Cardiac muscle cell (in vitro differentiated cells and primary cell): ENCODE results near the gene PRR19. TPM values are rescaled to one million over a fixed set of nuclear protein-coding genes. Genes with fewer than 3 reads are reported as not detected.

ENCODE experiments used
- DNase-seq, 2 donors: peaks; one replicate each; pipeline versions ENCODE4 v3.0.0 to v3.0.0-alpha.2; 2010 to 2017; ENCODE audit warnings: low read depth in 1 of 2, low spot score in 1 of 2
- H3K27ac ChIP-seq: fragments of 200-600 bp; sonication (generic); 2 replicates; pipeline ENCODE4 v1.5.1; 2016
- H3K27me3 ChIP-seq: fragments of 200-600 bp; sonication (generic); 2 replicates; pipeline ENCODE4 v1.6.0; 2016; ENCODE audit warnings: control low read depth
- H3K36me3 ChIP-seq: fragments of 200-600 bp; sonication (generic); 2 replicates; pipeline ENCODE4 v1.5.1; 2016; ENCODE audit warnings: control low read depth
- H3K4me1 ChIP-seq: fragments of 200-600 bp; sonication (generic); 2 replicates; pipeline ENCODE4 v1.8.1; 2017; ENCODE audit warnings: low read depth, mild to moderate bottlenecking, mixed run types
- H3K4me3 ChIP-seq: fragments of 200-600 bp; sonication (generic); 2 replicates; pipeline ENCODE4 v1.5.1; 2016; ENCODE audit warnings: mild to moderate bottlenecking
- H3K9me3 ChIP-seq: fragments of 200-600 bp; sonication (generic); 2 replicates; pipeline ENCODE4 v1.5.1; 2017; ENCODE audit warnings: low read depth, mild to moderate bottlenecking, control low read depth
- CTCF ChIP-seq: IDR thresholded peaks from 2 replicates; pipeline ENCODE4 v1.5.1; 2012; ENCODE audit warnings: low read depth, mild to moderate bottlenecking, low read length
- polyA plus RNA-seq: library from polyadenylated mRNA; unstranded; fragments of >200 nt; fragmentation: Nextera tagmentation; extraction: Ambion mirVana; gene quantifications from 2 replicates; pipeline ENCODE4 v1.2.1, GENCODE V29; 2016
- total RNA-seq: library from RNA; depleted of rRNA; stranded (reverse); fragments of >200 nt; gene quantifications from 2 replicates; pipeline ENCODE4 v1.2.3, GENCODE V29; 2016

The PRR19 gene
- total and polyA plus RNA-seq, 2 experiments from 2014 or later, result 1.4 to 2.9 TPM

GRCh38 chr19:42290523-42291434 lies 11.2 kb upstream of the PRR19 start:
- H3K27me3 ChIP-seq, result no peaks in the 10 kb centered on the region
- peaks cover 42% of the 10 kb centered on the region for H3K36me3 ChIP-seq
- no peaks in the 10 kb centered on the region for H3K4me1 ChIP-seq
- DNase-seq, result peak in 1 of 2 donors; percentile 52
- no peak overlapping the region for H3K27ac ChIP-seq
- H3K9me3 ChIP-seq, result no peaks in the 10 kb centered on the region
- H3K4me3 ChIP-seq, result no peak overlapping the region
- TF ChIP-seq CTCF, result peak; percentile 46

GRCh38 chr19:42291435-42291810 lies 10.5 kb upstream of the PRR19 start:
- Histone ChIP-seq H3K27ac (no peak overlapping the region), H3K27me3 (no peaks in the 10 kb centered on the region), H3K4me3 (no peak overlapping the region), H3K9me3 (no peaks in the 10 kb centered on the region), H3K4me1 (no peaks in the 10 kb centered on the region), H3K36me3 (peaks cover 42% of the 10 kb centered on the region)
- DNase-seq, result no peak
- TF ChIP-seq CTCF, result no peak

GRCh38 chr19:42292042-42292960 lies 9.6 kb upstream of the PRR19 start:
- no peak for TF ChIP-seq CTCF
- Histone ChIP-seq H3K36me3 (peaks cover 40% of the 10 kb centered on the region), H3K27ac (peak overlapping the region; percentile 17), H3K27me3 (no peaks in the 10 kb centered on the region), H3K9me3 (no peaks in the 10 kb centered on the region), H3K4me1 (no peaks in the 10 kb centered on the region), H3K4me3 (no peak overlapping the region)
- DNase-seq, result no peak

GRCh38 chr19:42292963-42293362 lies 9.0 kb upstream of the PRR19 start:
- no peak for DNase-seq
- no peak overlapping the region for H3K4me3 ChIP-seq
- H3K27me3 ChIP-seq, result no peaks in the 10 kb centered on the region
- H3K9me3 ChIP-seq, result no peaks in the 10 kb centered on the region
- peak overlapping the region; percentile 17 for H3K27ac ChIP-seq
- H3K36me3 ChIP-seq, result peaks cover 35% of the 10 kb centered on the region
- H3K4me1 ChIP-seq, result no peaks in the 10 kb centered on the region
- TF ChIP-seq CTCF, result no peak

GRCh38 chr19:42293540-42293939 lies 8.4 kb upstream of the PRR19 start:
- H3K36me3 ChIP-seq, result peaks cover 30% of the 10 kb centered on the region
- peak; percentile 8 for TF ChIP-seq CTCF
- no peaks in the 10 kb centered on the region for H3K27me3 ChIP-seq
- H3K4me1 ChIP-seq, result no peaks in the 10 kb centered on the region
- DNase-seq, result no peak
- peak overlapping the region; percentile 17 for H3K27ac ChIP-seq
- no peaks in the 10 kb centered on the region for H3K9me3 ChIP-seq
- no peak overlapping the region for H3K4me3 ChIP-seq
